ENCODE measurements around the gene ATG7. TPM values are rescaled to one million over a fixed set of nuclear protein-coding genes. Genes with fewer than 3 reads are reported as not detected.
"Not testable (repeated sequence)": the region's sequence is repeated elsewhere in the genome, so short reads cannot be mapped to it uniquely, and the experiment has no call there.

ATG7 gene
- total and polyA plus RNA-seq, 4 donors: 7.4 to 53.8 (median 15.6) TPM

- TF ChIP-seq REST (IDR thresholded peaks at IDR 0.05): no peak
Observed at GRCh38 chr3:11499144-11499543, 226.9 kb downstream of the ATG7 start (continued).

- H3K27ac ChIP-seq (ENCODE audit: low read depth in 1 of 2, low read length in 2 of 2); H3K36me3 ChIP-seq (ENCODE audit: control insufficient read depth in 4 of 4, insufficient read depth in 3 of 4, low read depth in 1 of 4, low read length in 3 of 4); H3K4me1 ChIP-seq (ENCODE audit: control insufficient read depth in 4 of 4, insufficient read depth in 4 of 4, low read length in 3 of 4); H3K9ac ChIP-seq (ENCODE audit: low read depth in 1 of 2, low read length in 2 of 2); H3K9me3 ChIP-seq (ENCODE audit: control insufficient read depth in 4 of 4, low read length in 3 of 4); H3K4me3 ChIP-seq (ENCODE audit: low read depth in 1 of 3, low read length in 3 of 3); DNase-seq (ENCODE audit: low spot score); H3K27me3 ChIP-seq (ENCODE audit: control insufficient read depth in 4 of 4, insufficient read depth in 4 of 4, low read length in 3 of 4): not testable (repeated sequence)
- WGBS: no CpG with 5 or more reads among the region's 3 CpGs
Observed at GRCh38 chr3:11502413-11502812, 230.2 kb downstream of the ATG7 start.

- Histone ChIP-seq H3K4me1 (ENCODE audit: control insufficient read depth in 4 of 4, insufficient read depth in 4 of 4, low read length in 3 of 4) (peaks cover 0 to 8% (median 4%) of the 10 kb centered on the region in 4 donors), H3K4me3 (ENCODE audit: low read depth in 1 of 3, low read length in 3 of 3) (no peak overlapping the region), H3K9ac (ENCODE audit: low read depth in 1 of 2, low read length in 2 of 2) (no peak overlapping the region), H3K27ac (ENCODE audit: low read depth in 1 of 2, low read length in 2 of 2) (no peak overlapping the region), H3K9me3 (ENCODE audit: control insufficient read depth in 4 of 4, low read length in 3 of 4) (no peaks in the 10 kb centered on the region), H3K27me3 (ENCODE audit: control insufficient read depth in 4 of 4, insufficient read depth in 4 of 4, low read length in 3 of 4) (no peaks in the 10 kb centered on the region), H3K36me3 (ENCODE audit: control insufficient read depth in 4 of 4, insufficient read depth in 3 of 4, low read depth in 1 of 4, low read length in 3 of 4) (no peaks in the 10 kb centered on the region)
- no peak for DNase-seq (ENCODE audit: low spot score)
- no peak for TF ChIP-seq REST (IDR thresholded peaks at IDR 0.05)
- no peak for TF ChIP-seq HNF4G (IDR thresholded peaks at IDR 0.05)
- TF ChIP-seq ATF3 (IDR thresholded peaks at IDR 0.05): no peak
- no peak for TF ChIP-seq MAX (IDR thresholded peaks at IDR 0.05)
- no peak for TF ChIP-seq EGR1 (IDR thresholded peaks at IDR 0.05; ENCODE audit: low read depth in 2 of 2)
Observed at GRCh38 chr3:11507719-11508118, 235.5 kb downstream of the ATG7 start.
